Activated CD4-positive, alpha-beta T cell treated with anti-CD3 and anti-CD28 coated beads for 36 hours (primary cell): ENCODE data around the gene ETV6. TPM values are rescaled to one million over a fixed set of nuclear protein-coding genes. Genes with fewer than 3 reads are reported as not detected.

Experiments used
- ATAC-seq: fragments of 200-7000 bp; cut with Tn5 transposase; one replicate; pipeline ENCODE4 v1.10.0; 2021; ENCODE audit warnings: mild to moderate bottlenecking, moderate library complexity
- CTCF ChIA-PET: fragments of 350-600 bp; sonication (Branson Sonifier 250); formaldehyde crosslinking; loops from one replicate; lab custom pipeline; 2021; ENCODE audit warnings: antibody characterized with exemption; lab: Charles Lee
- POLR2A ChIA-PET: fragments of 350-600 bp; sonication (Branson Sonifier 250); formaldehyde crosslinking; loops from one replicate; lab custom pipeline; 2021; ENCODE audit warnings: antibody characterized with exemption, inconsistent platforms; lab: Charles Lee
- DNase-seq: peaks from one replicate; pipeline ENCODE4 v3.0.0-alpha.2; 2020
- H3K27ac Mint-ChIP-seq: one replicate; pipeline ENCODE4 v1.8.0; 2021; ENCODE audit warnings: mixed read lengths
- H3K27me3 Mint-ChIP-seq: one replicate; pipeline ENCODE4 v1.8.0; 2021; ENCODE audit warnings: mixed read lengths
- H3K36me3 Mint-ChIP-seq: one replicate; pipeline ENCODE4 v1.8.0; 2021; ENCODE audit warnings: low read depth, mixed read lengths
- H3K4me1 Mint-ChIP-seq: one replicate; pipeline ENCODE4 v1.8.0; 2021; ENCODE audit warnings: mixed read lengths
- H3K4me3 Mint-ChIP-seq: one replicate; pipeline ENCODE4 v1.8.0; 2021; ENCODE audit warnings: mild to moderate bottlenecking, moderate library complexity, mixed read lengths
- H3K9me3 Mint-ChIP-seq: one replicate; pipeline ENCODE4 v1.8.0; 2021; ENCODE audit warnings: low read depth, mixed read lengths
- intact Hi-C, 2 experiments: fragments of 100-400 bp; cut with DNase I in 1 of 2; cut with micrococcal nuclease in 1 of 2; formaldehyde crosslinking; loops; one replicate each; pipeline versions ENCODE4 v1.14.2 to v1.15.1; 2022 to 2024; cut with DNase I, micrococcal nuclease
- total RNA-seq, 2 experiments: library from RNA; stranded (reverse); gene quantifications; one replicate each; pipeline ENCODE4 v1.2.3, GENCODE V29; 2021

ETV6 gene
- total RNA-seq, 2 experiments from 2014 or later = 53.5 to 56.7 TPM

DNA sequence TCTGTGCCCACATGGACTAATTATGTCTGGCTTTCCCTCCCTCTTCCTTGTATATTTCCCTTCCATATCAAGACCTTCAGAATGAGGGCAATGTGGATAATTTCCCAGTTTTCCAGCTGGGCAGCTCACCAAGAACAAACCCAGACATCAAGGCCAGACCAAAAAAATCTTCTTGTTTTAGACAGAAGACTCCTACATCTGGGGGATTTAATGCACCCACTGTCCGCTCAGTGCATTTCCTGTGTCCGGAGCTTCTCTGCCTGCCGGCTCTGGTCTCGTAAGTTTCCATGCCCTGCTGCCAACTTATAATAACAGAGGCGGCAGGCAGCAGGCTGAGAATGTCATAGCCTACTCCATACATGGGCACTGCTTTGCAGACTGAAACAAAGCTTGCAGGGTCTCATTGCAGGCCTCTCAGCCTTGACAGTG, 214.0 kb downstream of the ETV6 start:
- ChIA-PET POLR2A (no interaction called here), CTCF (interaction anchor here (1.3 kb wide), 1 partner anchor 12 kb away, joined by 3 read pairs; no protein-coding TSS in a partner anchor)
- peaks cover 22% of the 10 kb centered on the region for H3K9me3 Mint-ChIP-seq
- peaks cover 85% of the 10 kb centered on the region for H3K36me3 Mint-ChIP-seq
- no peaks in the 10 kb centered on the region for H3K27me3 Mint-ChIP-seq
- DNase-seq (no peak), ATAC-seq (no peak)
- H3K27ac Mint-ChIP-seq = peak overlapping the region; percentile 45
- H3K4me1 Mint-ChIP-seq = peaks cover 60% of the 10 kb centered on the region
- intact Hi-C loops = no loop called here
- H3K4me3 Mint-ChIP-seq = no peak overlapping the region

DNA sequence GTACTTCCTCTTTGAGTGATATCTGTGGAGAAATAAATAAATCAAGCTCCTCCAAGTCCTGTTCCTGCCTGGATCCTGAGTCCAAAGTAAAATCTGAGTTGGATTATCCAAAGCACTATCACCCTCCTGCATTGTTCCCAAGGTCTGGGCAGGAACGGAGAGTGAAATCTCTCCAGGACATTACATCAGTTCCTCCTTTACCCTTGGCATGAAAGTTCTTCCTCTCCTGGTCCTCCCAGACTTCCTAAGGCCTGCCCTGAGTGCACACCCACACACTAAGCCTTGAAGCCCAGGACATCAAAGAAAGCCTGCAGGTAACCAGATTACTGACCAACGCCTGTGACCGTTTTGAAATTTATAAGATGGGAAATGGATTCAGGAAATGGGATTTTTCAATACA, 214.5 kb downstream of the ETV6 start:
- ChIA-PET POLR2A (no interaction called here), CTCF (interaction anchor here (1.3 kb wide), 1 partner anchor 11 kb away, joined by 3 read pairs; no protein-coding TSS in a partner anchor)
- Mint-ChIP-seq H3K4me3 (no peak overlapping the region), H3K9me3 (peaks cover 22% of the 10 kb centered on the region), H3K27ac (peak overlapping the region; percentile 34), H3K27me3 (no peaks in the 10 kb centered on the region), H3K36me3 (peaks cover 81% of the 10 kb centered on the region), H3K4me1 (peaks cover 58% of the 10 kb centered on the region)
- ATAC-seq (no peak), DNase-seq (no peak)
- intact Hi-C loops = no loop called here

DNA sequence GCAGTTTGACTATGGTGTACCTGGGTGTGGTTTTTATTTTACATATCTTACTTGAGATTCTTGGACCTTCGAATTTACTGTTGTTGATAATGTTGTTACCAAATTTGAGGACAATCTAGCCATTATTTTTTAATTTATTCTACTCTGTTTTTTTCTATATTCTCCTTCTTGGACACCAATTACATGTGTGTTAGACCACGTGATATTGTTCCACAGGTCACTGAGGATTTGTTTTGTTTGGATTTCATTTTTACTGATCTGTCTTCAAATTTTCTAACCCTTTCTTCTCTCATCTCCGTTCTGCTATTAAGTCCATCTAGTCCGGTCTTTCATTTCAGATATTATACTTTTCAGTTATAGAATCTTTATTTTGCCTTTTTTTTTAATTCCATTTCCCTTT, 216.3 kb downstream of the ETV6 start:
- POLR2A ChIA-PET = no interaction called here
- H3K36me3 Mint-ChIP-seq = peaks cover 82% of the 10 kb centered on the region
- intact Hi-C loops = no loop called here
- no peak overlapping the region for H3K4me3 Mint-ChIP-seq
- peaks cover 51% of the 10 kb centered on the region for H3K4me1 Mint-ChIP-seq
- H3K27me3 Mint-ChIP-seq = no peaks in the 10 kb centered on the region
- ATAC-seq = no peak
- no peak for DNase-seq
- no peak overlapping the region for H3K27ac Mint-ChIP-seq
- H3K9me3 Mint-ChIP-seq = peaks cover 22% of the 10 kb centered on the region
- CTCF ChIA-PET = no interaction called here

DNA sequence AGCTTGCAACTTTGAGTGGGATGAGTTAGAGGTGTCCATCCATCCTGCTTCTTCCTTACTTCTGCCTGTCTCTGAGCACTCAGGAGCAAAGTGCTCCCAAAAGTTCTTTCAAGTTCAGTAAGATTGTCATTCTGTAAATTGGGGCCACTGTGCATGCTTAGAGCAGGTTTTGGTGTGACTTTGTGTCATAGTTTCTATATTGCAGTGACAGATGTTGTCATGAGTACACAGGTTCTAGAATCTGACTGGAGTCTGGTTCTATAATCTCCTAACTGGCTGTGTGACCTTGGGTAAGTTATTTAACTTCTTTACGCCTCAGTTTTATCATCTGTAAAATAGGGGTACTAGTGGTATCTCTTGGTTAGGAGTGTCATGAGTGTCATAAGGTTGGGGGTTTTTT, 218.6 kb downstream of the ETV6 start:
- Mint-ChIP-seq H3K9me3 (peaks cover 20% of the 10 kb centered on the region), H3K27ac (no peak overlapping the region), H3K4me3 (no peak overlapping the region), H3K27me3 (no peaks in the 10 kb centered on the region), H3K36me3 (peaks cover 80% of the 10 kb centered on the region), H3K4me1 (peaks cover 44% of the 10 kb centered on the region)
- DNase-seq (peak; percentile 28), ATAC-seq (peak; percentile 95)
- CTCF ChIA-PET = interaction anchor here (1.2 kb wide), 1 partner anchor 286 kb away, joined by 4 read pairs; no protein-coding TSS in a partner anchor
- intact Hi-C loops = no loop called here
- POLR2A ChIA-PET = no interaction called here

DNA sequence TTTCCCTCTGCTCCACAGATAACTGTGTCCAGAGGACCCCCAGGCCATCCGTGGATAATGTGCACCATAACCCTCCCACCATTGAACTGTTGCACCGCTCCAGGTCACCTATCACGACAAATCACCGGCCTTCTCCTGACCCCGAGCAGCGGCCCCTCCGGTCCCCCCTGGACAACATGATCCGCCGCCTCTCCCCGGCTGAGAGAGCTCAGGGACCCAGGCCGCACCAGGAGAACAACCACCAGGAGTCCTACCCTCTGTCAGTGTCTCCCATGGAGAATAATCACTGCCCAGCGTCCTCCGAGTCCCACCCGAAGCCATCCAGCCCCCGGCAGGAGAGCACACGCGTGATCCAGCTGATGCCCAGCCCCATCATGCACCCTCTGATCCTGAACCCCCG, 219.9 kb downstream of the ETV6 start:
- Mint-ChIP-seq H3K27ac (no peak overlapping the region), H3K4me1 (peaks cover 43% of the 10 kb centered on the region), H3K9me3 (peaks cover 19% of the 10 kb centered on the region), H3K27me3 (no peaks in the 10 kb centered on the region), H3K36me3 (peaks cover 73% of the 10 kb centered on the region), H3K4me3 (no peak overlapping the region)
- DNase-seq (no peak), ATAC-seq (no peak)
- intact Hi-C loops = no loop called here
- ChIA-PET CTCF (no interaction called here), POLR2A (interaction anchor here (0.7 kb wide), 1 partner anchor 61 kb away, joined by 4 read pairs; no protein-coding TSS in a partner anchor)

DNA sequence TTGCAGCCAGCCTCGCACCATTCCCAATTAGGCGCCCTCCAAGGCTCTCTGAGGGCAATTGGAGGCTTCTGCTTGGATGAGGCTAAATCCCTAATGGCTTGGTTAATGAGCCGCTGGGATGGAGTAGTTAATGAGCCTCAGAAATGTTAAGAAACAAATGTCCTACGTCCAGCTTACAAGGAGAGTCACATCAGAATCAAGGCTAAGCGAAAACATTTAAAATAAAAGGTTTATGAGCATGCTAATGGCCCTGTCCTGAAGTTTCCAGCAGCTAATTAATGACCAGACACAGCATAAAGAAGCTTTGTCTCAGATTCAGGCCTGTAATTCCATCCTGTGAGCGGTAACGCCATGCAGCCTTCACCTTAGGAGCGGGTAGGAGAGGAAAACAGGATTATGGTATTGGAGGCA, 220.6 kb downstream of the ETV6 start:
- Mint-ChIP-seq H3K36me3 (peaks cover 68% of the 10 kb centered on the region), H3K4me1 (peaks cover 43% of the 10 kb centered on the region), H3K27ac (no peak overlapping the region), H3K4me3 (no peak overlapping the region), H3K9me3 (peaks cover 15% of the 10 kb centered on the region), H3K27me3 (no peaks in the 10 kb centered on the region)
- DNase-seq (no peak), ATAC-seq (no peak)
- intact Hi-C loops = no loop called here
- POLR2A ChIA-PET = interaction anchor here (0.7 kb wide), 1 partner anchor 61 kb away, joined by 4 read pairs; no protein-coding TSS in a partner anchor
- CTCF ChIA-PET = interaction anchor here (0.9 kb wide), 1 partner anchor 12 kb away, joined by 3 read pairs; no protein-coding TSS in a partner anchor

DNA sequence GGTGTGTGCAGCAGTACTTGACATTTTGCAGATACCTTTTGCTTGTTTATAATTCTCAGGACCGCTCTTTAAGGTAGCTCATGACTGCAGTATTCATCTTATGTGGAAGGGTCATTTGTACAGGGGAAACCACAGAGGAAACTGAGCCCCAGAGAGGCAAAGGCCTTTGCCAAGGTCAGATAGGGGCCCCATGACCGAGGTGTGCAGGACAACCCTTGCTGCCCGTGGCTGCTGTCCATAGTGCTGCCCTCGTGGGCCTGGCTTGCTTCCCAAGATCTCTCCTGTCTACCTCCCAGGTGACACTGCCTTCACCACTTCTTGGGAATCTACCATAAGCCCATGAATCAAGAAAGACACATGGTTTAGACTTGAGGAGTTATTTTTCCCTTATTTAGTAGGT, 222.6 kb downstream of the ETV6 start:
- Mint-ChIP-seq H3K27ac (no peak overlapping the region), H3K9me3 (peaks cover under 1% of the 10 kb centered on the region), H3K36me3 (peaks cover 65% of the 10 kb centered on the region), H3K27me3 (no peaks in the 10 kb centered on the region), H3K4me3 (no peak overlapping the region), H3K4me1 (peaks cover 56% of the 10 kb centered on the region)
- DNase-seq = no peak
- ATAC-seq = no peak
- ChIA-PET POLR2A (no interaction called here), CTCF (no interaction called here)
- intact Hi-C loops = no loop called here

DNA sequence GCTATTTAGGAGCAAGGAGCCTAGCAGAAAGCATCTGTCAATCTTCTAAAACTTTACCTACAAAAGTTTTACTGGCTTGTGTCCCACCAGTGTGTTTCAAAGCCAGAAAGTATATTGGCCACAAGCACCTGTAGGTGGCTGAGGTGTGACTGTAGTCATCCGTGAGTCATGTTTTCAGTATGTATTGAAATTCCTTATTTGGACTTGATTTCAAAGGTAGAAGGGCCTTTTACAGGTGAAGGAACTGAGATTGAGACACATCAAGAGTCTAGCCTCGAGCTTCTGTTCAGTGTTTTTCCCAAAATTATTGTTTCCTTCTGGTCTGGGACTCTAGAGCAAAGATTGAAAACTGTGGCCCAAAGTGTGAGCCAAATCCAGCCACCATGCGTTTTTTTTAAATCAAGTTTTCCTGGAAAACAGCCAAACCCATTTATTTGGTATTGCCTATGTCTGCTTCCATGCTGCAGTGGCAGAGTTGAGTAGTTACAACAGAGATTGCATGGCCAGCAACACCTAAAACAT, 226.0 kb downstream of the ETV6 start:
- no peaks in the 10 kb centered on the region for H3K27me3 Mint-ChIP-seq
- CTCF ChIA-PET = interaction anchor here (0.7 to 2.2 kb wide), 5 partner anchors 11 to 158 kb away, joined by 3 to 7 read pairs (median 3); no protein-coding TSS in a partner anchor
- H3K36me3 Mint-ChIP-seq = peaks cover 63% of the 10 kb centered on the region
- H3K27ac Mint-ChIP-seq = peak overlapping the region; percentile 61
- peak; percentile 91 for ATAC-seq
- H3K4me3 Mint-ChIP-seq = peak overlapping the region; percentile 19
- intact Hi-C loops = loop anchor here (1.0 to 5.0 kb wide), 10 partner anchors 25 to 294 kb away; no protein-coding TSS in a partner anchor
- DNase-seq = peak; percentile 63
- H3K4me1 Mint-ChIP-seq = peaks cover 60% of the 10 kb centered on the region
- no peaks in the 10 kb centered on the region for H3K9me3 Mint-ChIP-seq
- POLR2A ChIA-PET = interaction anchor here (0.6 to 0.7 kb wide), 2 partner anchors 31 to 436 kb away, joined by 3 to 7 read pairs; no protein-coding TSS in a partner anchor

DNA sequence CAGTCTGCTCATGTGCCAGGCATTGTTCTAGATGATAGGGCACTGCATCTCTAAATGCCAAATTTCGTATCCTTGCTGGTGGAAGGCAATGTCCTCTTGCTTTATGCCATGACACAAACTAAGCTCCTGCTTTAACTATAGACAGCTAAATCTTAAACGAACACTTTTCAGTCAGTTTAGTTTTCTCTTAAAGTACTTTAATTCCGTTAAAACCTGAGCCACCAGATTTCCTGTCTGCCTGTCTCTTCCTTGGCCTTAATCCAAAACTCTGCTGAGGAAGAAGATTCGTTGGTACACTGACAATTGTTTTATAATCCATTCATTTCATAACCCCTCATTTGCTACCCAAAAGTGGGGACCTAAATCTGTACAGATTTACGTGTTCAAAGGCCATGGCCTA, 226.8 kb downstream of the ETV6 start:
- CTCF ChIA-PET = interaction anchor here (1.4 to 2.2 kb wide), 2 partner anchors 26 to 157 kb away, joined by 3 to 7 read pairs; no protein-coding TSS in a partner anchor
- Mint-ChIP-seq H3K27ac (peak overlapping the region; percentile 86), H3K27me3 (no peaks in the 10 kb centered on the region), H3K4me1 (peaks cover 56% of the 10 kb centered on the region), H3K36me3 (peaks cover 64% of the 10 kb centered on the region), H3K4me3 (no peak overlapping the region), H3K9me3 (no peaks in the 10 kb centered on the region)
- DNase-seq (no peak), ATAC-seq (no peak)
- intact Hi-C loops = loop anchor here (2.0 to 5.0 kb wide), 5 partner anchors 40 to 294 kb away; no protein-coding TSS in a partner anchor
- POLR2A ChIA-PET = no interaction called here

DNA sequence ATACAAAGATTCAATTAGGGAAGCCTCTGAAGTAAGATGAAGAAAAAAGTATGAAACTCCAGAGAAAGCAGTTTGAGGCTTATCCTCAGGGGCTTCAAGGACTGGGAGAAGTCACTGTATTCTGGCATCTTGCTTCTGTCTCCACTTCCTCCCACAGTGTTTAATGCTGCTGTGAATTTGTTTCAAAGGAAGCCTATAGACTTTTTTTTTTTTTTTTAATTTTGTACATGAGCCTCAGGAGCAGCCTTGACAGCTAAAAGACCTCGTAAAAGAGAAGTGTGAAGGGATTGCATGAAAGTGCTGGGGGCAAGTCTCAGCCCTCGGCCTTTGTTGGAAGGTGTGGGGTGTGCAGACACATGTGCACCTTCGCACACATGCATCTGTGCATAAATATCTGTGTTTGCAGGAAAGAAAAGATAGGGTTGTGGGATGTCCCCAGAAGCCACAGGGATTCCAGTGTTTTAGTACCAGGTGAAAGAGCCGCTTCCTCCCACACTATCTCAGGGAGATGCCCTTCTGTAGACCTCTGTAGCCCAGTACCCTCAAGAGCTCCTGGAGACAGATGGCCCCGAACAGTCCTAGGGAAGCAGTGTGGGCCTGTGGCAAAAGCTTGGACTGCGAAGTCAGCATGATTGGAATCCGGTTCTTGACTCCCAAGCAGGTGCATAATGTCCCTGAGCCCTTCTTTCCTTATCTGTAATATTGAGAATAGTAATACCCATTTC, 227.8 kb downstream of the ETV6 start:
- POLR2A ChIA-PET = no interaction called here
- Mint-ChIP-seq H3K27me3 (no peaks in the 10 kb centered on the region), H3K36me3 (peaks cover 60% of the 10 kb centered on the region), H3K27ac (no peak overlapping the region), H3K4me3 (no peak overlapping the region), H3K4me1 (peaks cover 52% of the 10 kb centered on the region), H3K9me3 (no peaks in the 10 kb centered on the region)
- DNase-seq (no peak), ATAC-seq (no peak)
- intact Hi-C loops = loop anchor here (2.0 to 5.0 kb wide), 5 partner anchors 40 to 295 kb away; no protein-coding TSS in a partner anchor
- CTCF ChIA-PET = interaction anchor here (1.4 kb wide), 1 partner anchor 25 kb away, joined by 3 read pairs; no protein-coding TSS in a partner anchor
